ENCODE data around the gene TRERF1.

TRERF1 gene

GRCh38 chr6:42423244-42423643 is 28.5 kb downstream of the TRERF1 start:
- DNase-seq (ENCODE audit: low read depth, low spot score): no peak

GRCh38 chr6:42420741-42421140 is 31.0 kb downstream of the TRERF1 start:
- no peak for DNase-seq (ENCODE audit: low read depth, low spot score)

GRCh38 chr6:42419490-42420280 is 32.0 kb downstream of the TRERF1 start:
- no peak for DNase-seq (ENCODE audit: low read depth, low spot score)

- no peak for DNase-seq (ENCODE audit: low read depth, low spot score)
These were observed 33.0 kb downstream of the TRERF1 start for GRCh38 chr6:42418724-42419123.

- no peak for DNase-seq (ENCODE audit: low read depth, low spot score)
These were observed 34.0 kb downstream of the TRERF1 start for GRCh38 chr6:42417641-42418112.

- DNase-seq (ENCODE audit: low read depth, low spot score): no peak
These were observed 40.3 kb downstream of the TRERF1 start for GRCh38 chr6:42411406-42411805.

- no peak for DNase-seq (ENCODE audit: low read depth, low spot score)
These were observed 40.9 kb downstream of the TRERF1 start for GRCh38 chr6:42410861-42411260.

GRCh38 chr6:42409581-42409980 is 42.1 kb downstream of the TRERF1 start:
- no peak for DNase-seq (ENCODE audit: low read depth, low spot score)

- no peak for DNase-seq (ENCODE audit: low read depth, low spot score)
These were observed 44.3 kb downstream of the TRERF1 start for GRCh38 chr6:42407379-42407778.

GRCh38 chr6:42406306-42407280 is 45.1 kb downstream of the TRERF1 start:
- DNase-seq (ENCODE audit: low read depth, low spot score): no peak

GRCh38 chr6:42405021-42405420 is 46.7 kb downstream of the TRERF1 start:
- DNase-seq (ENCODE audit: low read depth, low spot score): no peak

GRCh38 chr6:42404484-42404883 is 47.2 kb downstream of the TRERF1 start:
- no peak for DNase-seq (ENCODE audit: low read depth, low spot score)

- no peak for DNase-seq (ENCODE audit: low read depth, low spot score)
These were observed 47.9 kb downstream of the TRERF1 start for GRCh38 chr6:42403831-42404230.

- DNase-seq (ENCODE audit: low read depth, low spot score): no peak
These were observed 48.3 kb downstream of the TRERF1 start for GRCh38 chr6:42403421-42403820.

GRCh38 chr6:42402184-42402583 is 49.5 kb downstream of the TRERF1 start:
- DNase-seq (ENCODE audit: low read depth, low spot score): no peak

- DNase-seq (ENCODE audit: low read depth, low spot score): no peak
These were observed 50.1 kb downstream of the TRERF1 start for GRCh38 chr6:42401613-42401951.

- no peak for DNase-seq (ENCODE audit: low read depth, low spot score)
These were observed 50.7 kb downstream of the TRERF1 start for GRCh38 chr6:42400886-42401612.

- DNase-seq (ENCODE audit: low read depth, low spot score): no peak
These were observed 51.5 kb downstream of the TRERF1 start for GRCh38 chr6:42400061-42400760.

GRCh38 chr6:42396720-42397119 is 55.0 kb downstream of the TRERF1 start:
- no peak for DNase-seq (ENCODE audit: low read depth, low spot score)

- no peak for DNase-seq (ENCODE audit: low read depth, low spot score)
These were observed 56.7 kb downstream of the TRERF1 start for GRCh38 chr6:42394881-42395620.

GRCh38 chr6:42394151-42394550 is 57.6 kb downstream of the TRERF1 start:
- no peak for DNase-seq (ENCODE audit: low read depth, low spot score)

Measured in activated naive CD8-positive, alpha-beta T cell treated with anti-CD3 and anti-CD28 coated beads, Interleukin-2, amount 50 U/mL, for 16 hours (primary cell).